Upper lobe of left lung (tissue), 6 donors: ENCODE measurements around the gene CPPED1. TPM values are rescaled to one million over a fixed set of nuclear protein-coding genes. Genes with fewer than 3 reads are reported as not detected.

ENCODE experiments used
- ATAC-seq, 2 donors: fragments of 200-7000 bp; cut with Tn5 transposase; one replicate each; pipeline ENCODE4 v1.9.1; 2022; ENCODE audit warnings: mild to moderate bottlenecking in 2 of 2, moderate library complexity in 2 of 2; ENCODE audit not compliant: low FRiP score in 2 of 2
- DNase-seq, 2 donors: peaks; one replicate each; pipeline ENCODE4 v3.0.0-alpha.2; 2019 to 2020
- H3K27ac ChIP-seq, 4 donors: fragments of 200-600 bp; sonication (generic); one replicate each; pipeline ENCODE4 v1.5.1; 2016 to 2019
- H3K27me3 ChIP-seq, 4 donors: fragments of 200-600 bp; sonication (generic); one replicate each; pipeline ENCODE4 v1.5.1; 2017 to 2019
- H3K36me3 ChIP-seq, 4 donors: fragments of 200-600 bp; sonication (generic); one replicate each; pipeline ENCODE4 v1.5.1; 2016 to 2019
- H3K4me1 ChIP-seq, 4 donors: fragments of 200-600 bp; sonication (generic); one replicate each; pipeline ENCODE4 v1.5.1; 2018 to 2019
- H3K4me3 ChIP-seq, 4 donors: fragments of 200-600 bp; sonication (generic); one replicate each; pipeline ENCODE4 v1.5.1; 2017 to 2019; ENCODE audit warnings: mild to moderate bottlenecking in 2 of 4, moderate library complexity in 1 of 4
- H3K9me3 ChIP-seq, 4 donors: fragments of 200-600 bp; sonication (generic); one replicate each; pipeline ENCODE4 v1.5.1; 2018 to 2019
- EP300 ChIP-seq, 4 donors: sonication (generic); formaldehyde crosslinking; IDR thresholded peaks; one replicate each; pipeline ENCODE4 v1.5.1; 2017; ENCODE audit warnings: antibody characterized with exemption in 4 of 4, control low read depth in 2 of 4
- POLR2A ChIP-seq, 4 donors: fragments of 450-650 bp; IDR thresholded peaks; one replicate each; pipeline ENCODE4 v1.5.1; 2016 to 2017; ENCODE audit warnings: antibody characterized with exemption in 4 of 4, mild to moderate bottlenecking in 2 of 4
- POLR2AphosphoS5 ChIP-seq, 2 donors: sonication (generic); formaldehyde crosslinking; IDR thresholded peaks; one replicate each; pipeline ENCODE4 v1.5.1; 2017; ENCODE audit warnings: antibody characterized with exemption in 2 of 2
- WGBS, 2 donors: methylation state at CpG; one replicate each; pipeline ENCODE4 v1.1.5; 2017 to 2018; 5-methylcytosine and 5-hydroxymethylcytosine counted together
- total RNA-seq, 6 donors: library from RNA; depleted of rRNA in 4 of 6; stranded (reverse); fragments of >200 nt in 4 of 6; gene quantifications; one replicate each; pipeline versions ENCODE4 v1.1.0 to v1.2.1, GENCODE V29; 2016 to 2021
- TF ChIP-seq, protein P1 (sequence below), 6 experiments: fragments of 450-650 bp in 4 of 6; fragments of 200-600 bp in 2 of 6; sonication (generic) in 2 of 6; IDR thresholded peaks; one replicate each; pipeline ENCODE4 v1.5.1; 2016 to 2019; ENCODE audit warnings: antibody characterized with exemption in 6 of 6
- donor health status: DM: no; HTN: no; CAD: no; lungs with moderate emphysema.
- donor health status: DM: no; HTN: yes; CAD: no; lungs with severe emphysema.

The CPPED1 gene
- total RNA-seq, 6 donors from 2014 or later, result 12.5 to 32.5 (median 23.1) TPM

GRCh38 chr16:12729448-12729847 lies 74.2 kb downstream of the CPPED1 start:
- ATAC-seq, result no peak
- H3K4me1 ChIP-seq, result no peaks in the 10 kb centered on the region
- H3K9me3 ChIP-seq, result peaks cover 9 to 24% (median 13%) of the 10 kb centered on the region in 4 donors
- WGBS, 2 donors, result 76% methylated on average over 4 of the region's 4 CpGs
- DNase-seq, result no peak
- peaks cover 0 to 3% (median 0%) of the 10 kb centered on the region in 4 donors for H3K36me3 ChIP-seq
- no peaks in the 10 kb centered on the region for H3K27me3 ChIP-seq
- H3K27ac ChIP-seq, result no peak overlapping the region
- H3K4me3 ChIP-seq, result no peak overlapping the region
- TF ChIP-seq, protein P1, sequence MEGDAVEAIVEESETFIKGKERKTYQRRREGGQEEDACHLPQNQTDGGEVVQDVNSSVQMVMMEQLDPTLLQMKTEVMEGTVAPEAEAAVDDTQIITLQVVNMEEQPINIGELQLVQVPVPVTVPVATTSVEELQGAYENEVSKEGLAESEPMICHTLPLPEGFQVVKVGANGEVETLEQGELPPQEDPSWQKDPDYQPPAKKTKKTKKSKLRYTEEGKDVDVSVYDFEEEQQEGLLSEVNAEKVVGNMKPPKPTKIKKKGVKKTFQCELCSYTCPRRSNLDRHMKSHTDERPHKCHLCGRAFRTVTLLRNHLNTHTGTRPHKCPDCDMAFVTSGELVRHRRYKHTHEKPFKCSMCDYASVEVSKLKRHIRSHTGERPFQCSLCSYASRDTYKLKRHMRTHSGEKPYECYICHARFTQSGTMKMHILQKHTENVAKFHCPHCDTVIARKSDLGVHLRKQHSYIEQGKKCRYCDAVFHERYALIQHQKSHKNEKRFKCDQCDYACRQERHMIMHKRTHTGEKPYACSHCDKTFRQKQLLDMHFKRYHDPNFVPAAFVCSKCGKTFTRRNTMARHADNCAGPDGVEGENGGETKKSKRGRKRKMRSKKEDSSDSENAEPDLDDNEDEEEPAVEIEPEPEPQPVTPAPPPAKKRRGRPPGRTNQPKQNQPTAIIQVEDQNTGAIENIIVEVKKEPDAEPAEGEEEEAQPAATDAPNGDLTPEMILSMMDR (IDR thresholded peaks at IDR 0.05), result no peak
- TF ChIP-seq POLR2A (IDR thresholded peaks at IDR 0.05) (no peak), POLR2AphosphoS5 (IDR thresholded peaks at IDR 0.05) (no peak), EP300 (IDR thresholded peaks at IDR 0.05) (no peak)

- H3K4me3 ChIP-seq, result no peak overlapping the region
- no peaks in the 10 kb centered on the region for H3K27me3 ChIP-seq
- peaks cover 9 to 17% (median 12%) of the 10 kb centered on the region in 4 donors for H3K9me3 ChIP-seq
- 83 to 88% methylated on average over 5 of the region's 5 CpGs for WGBS, 2 donors
- H3K4me1 ChIP-seq, result no peaks in the 10 kb centered on the region
- ATAC-seq (no peak), DNase-seq (no peak)
- TF ChIP-seq, protein P1 (IDR thresholded peaks at IDR 0.05), result no peak
- no peak for TF ChIP-seq POLR2AphosphoS5 (IDR thresholded peaks at IDR 0.05)
- TF ChIP-seq EP300 (IDR thresholded peaks at IDR 0.05), result no peak
- TF ChIP-seq POLR2A (IDR thresholded peaks at IDR 0.05), result no peak
- H3K27ac ChIP-seq, result no peak overlapping the region
- H3K36me3 ChIP-seq, result peaks cover 0 to 3% (median 0%) of the 10 kb centered on the region in 4 donors
Observed at GRCh38 chr16:12728469-12728868, 75.2 kb downstream of the CPPED1 start.

DNA sequence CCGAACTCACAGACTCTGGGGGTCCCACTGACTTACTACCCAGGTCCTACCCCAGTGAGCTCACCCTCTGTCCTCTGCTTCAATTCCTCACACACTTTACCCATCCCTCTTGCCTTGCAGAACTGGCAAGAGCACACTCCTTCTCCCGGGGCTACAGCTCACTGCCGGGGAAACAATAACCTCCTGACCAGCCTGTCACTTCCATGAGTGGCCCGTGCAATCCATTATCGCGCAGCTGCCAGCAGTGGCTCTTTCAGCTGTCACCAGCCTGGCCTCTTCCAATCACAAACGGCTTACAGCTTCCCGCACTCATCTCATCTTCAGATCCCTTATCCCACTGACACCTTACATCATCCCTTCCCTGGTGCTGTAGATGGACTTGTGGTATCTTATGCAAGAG lies 79.5 kb downstream of the CPPED1 start:
- Histone ChIP-seq H3K4me1 (no peaks in the 10 kb centered on the region), H3K27ac (no peak overlapping the region), H3K9me3 (no peaks in the 10 kb centered on the region), H3K27me3 (no peaks in the 10 kb centered on the region), H3K36me3 (peaks cover 0 to 3% (median 0%) of the 10 kb centered on the region in 4 donors), H3K4me3 (no peak overlapping the region)
- ATAC-seq, result peak in 1 of 2 donors; percentile 30
- 77 to 89% methylated on average over 8 of the region's 8 CpGs for WGBS, 2 donors
- TF ChIP-seq EP300 (IDR thresholded peaks at IDR 0.05) (no peak), POLR2A (IDR thresholded peaks at IDR 0.05) (no peak)
- DNase-seq, result no peak

GRCh38 chr16:12723681-12724080 lies 80.0 kb downstream of the CPPED1 start:
- H3K4me1 ChIP-seq, result no peaks in the 10 kb centered on the region
- no peaks in the 10 kb centered on the region for H3K9me3 ChIP-seq
- 62 to 76% methylated on average over 5 of the region's 5 CpGs for WGBS, 2 donors
- no peak for DNase-seq
- H3K36me3 ChIP-seq, result peaks cover 0 to 3% (median 0%) of the 10 kb centered on the region in 4 donors
- H3K27ac ChIP-seq, result no peak overlapping the region
- H3K27me3 ChIP-seq, result no peaks in the 10 kb centered on the region
- peak; percentile 10 to 20 for ATAC-seq
- H3K4me3 ChIP-seq, result no peak overlapping the region
- TF ChIP-seq, protein P1 (IDR thresholded peaks at IDR 0.05), result no peak
- TF ChIP-seq EP300 (IDR thresholded peaks at IDR 0.05), result no peak
- TF ChIP-seq POLR2A (IDR thresholded peaks at IDR 0.05), result no peak
- TF ChIP-seq POLR2AphosphoS5 (IDR thresholded peaks at IDR 0.05), result no peak

DNA sequence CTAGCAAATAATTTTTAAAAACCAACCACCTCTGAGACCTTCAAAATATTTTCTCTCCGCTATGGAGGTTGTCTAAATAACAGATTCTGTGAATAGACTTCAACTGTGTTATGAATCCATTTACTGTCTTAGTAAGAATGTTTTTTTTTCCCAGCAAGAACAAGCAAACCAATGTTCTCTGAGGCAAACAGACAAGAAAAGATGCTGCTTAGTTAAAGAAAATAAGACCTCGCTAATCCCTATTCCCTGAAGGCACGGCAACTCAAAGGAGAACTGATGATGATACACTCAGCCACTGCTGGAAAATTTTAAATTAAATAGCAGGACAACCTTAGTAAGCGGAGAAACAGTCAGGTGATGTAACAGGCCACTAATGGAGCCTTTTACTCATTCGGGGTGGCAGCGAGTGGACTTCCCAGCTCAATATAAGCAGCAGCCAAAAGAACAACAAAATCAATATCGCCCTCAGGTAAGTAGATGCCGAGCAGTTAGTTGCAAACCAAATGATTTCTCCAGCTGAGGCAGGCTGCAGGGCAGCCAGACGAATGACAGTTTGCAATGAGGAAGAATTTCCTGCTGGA lies 81.8 kb downstream of the CPPED1 start:
- Histone ChIP-seq H3K36me3 (peaks cover 0 to 2% (median 0%) of the 10 kb centered on the region in 4 donors), H3K27ac (no peak overlapping the region), H3K27me3 (no peaks in the 10 kb centered on the region), H3K9me3 (no peaks in the 10 kb centered on the region), H3K4me3 (no peak overlapping the region), H3K4me1 (no peaks in the 10 kb centered on the region)
- WGBS, 2 donors, result 93 to 97% methylated on average over 9 of the region's 9 CpGs
- DNase-seq (no peak), ATAC-seq (no peak)
- no peak for TF ChIP-seq POLR2AphosphoS5 (IDR thresholded peaks at IDR 0.05)
- TF ChIP-seq, protein P1 (IDR thresholded peaks at IDR 0.05), result no peak
- TF ChIP-seq EP300 (IDR thresholded peaks at IDR 0.05), result no peak
- no peak for TF ChIP-seq POLR2A (IDR thresholded peaks at IDR 0.05)
